ENCODE measurements around the gene AK5. TPM values are rescaled to one million over a fixed set of nuclear protein-coding genes. Genes with fewer than 3 reads are reported as not detected.

AK5 gene
- total and polyA plus RNA-seq, 2 experiments from 2014 or later, result 8.8 to 12.2 TPM

DNA sequence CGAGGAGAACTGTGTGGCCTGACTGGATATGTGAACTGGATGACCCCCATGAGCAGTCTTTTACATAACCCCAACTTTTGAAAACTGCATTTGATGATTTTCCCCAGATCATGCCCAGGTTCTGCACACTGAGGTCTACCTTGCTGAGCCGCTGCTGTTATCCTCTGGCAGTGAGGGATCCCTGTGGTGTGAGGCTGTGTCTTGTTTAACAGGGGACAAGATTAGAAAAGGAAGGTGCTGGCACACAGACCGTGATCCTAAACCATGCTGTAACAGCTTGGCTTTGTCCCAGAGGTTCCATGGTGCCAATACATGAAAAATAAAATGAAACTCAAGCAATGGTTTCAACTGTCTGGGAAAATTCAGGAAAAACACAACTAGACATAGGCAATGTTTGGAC, 266.5 kb downstream of the AK5 start:
- DNase-seq (ENCODE audit: low spot score), result no peak
- Histone ChIP-seq H4K20me1 (replicated peaks; ENCODE audit: insufficient read depth) (no peaks in the 10 kb centered on the region), H3K79me2 (replicated peaks; ENCODE audit: insufficient read depth) (no peaks in the 10 kb centered on the region), H3K27me3 (ENCODE audit: insufficient read depth) (no peaks in the 10 kb centered on the region), H3K4me1 (ENCODE audit: insufficient read depth) (no peaks in the 10 kb centered on the region), H2AFZ (no peak overlapping the region), H3K4me3 (no peak overlapping the region), H3K4me2 (no peak overlapping the region), H3K9me2 (ENCODE audit: insufficient read depth) (no peaks in the 10 kb centered on the region), H3K27ac (ENCODE audit: low read depth) (no peak overlapping the region), H3F3A (replicated peaks; ENCODE audit: low read depth) (no peaks in the 10 kb centered on the region), H3K36me3 (ENCODE audit: insufficient read depth) (no peaks in the 10 kb centered on the region)
- H3K36me3 Mint-ChIP-seq (ENCODE audit: low read depth), result no peaks in the 10 kb centered on the region
- no peak for TF ChIP-seq STAT1 (IDR thresholded peaks at IDR 0.05; ENCODE audit: unreplicated experiment)
- TF ChIP-seq JUNB (IDR thresholded peaks at IDR 0.05; ENCODE audit: unreplicated experiment), result no peak
- no peak for TF ChIP-seq EZH2 (IDR thresholded peaks at IDR 0.05; ENCODE audit: low read depth, unreplicated experiment)
- TF ChIP-seq, protein P1, sequence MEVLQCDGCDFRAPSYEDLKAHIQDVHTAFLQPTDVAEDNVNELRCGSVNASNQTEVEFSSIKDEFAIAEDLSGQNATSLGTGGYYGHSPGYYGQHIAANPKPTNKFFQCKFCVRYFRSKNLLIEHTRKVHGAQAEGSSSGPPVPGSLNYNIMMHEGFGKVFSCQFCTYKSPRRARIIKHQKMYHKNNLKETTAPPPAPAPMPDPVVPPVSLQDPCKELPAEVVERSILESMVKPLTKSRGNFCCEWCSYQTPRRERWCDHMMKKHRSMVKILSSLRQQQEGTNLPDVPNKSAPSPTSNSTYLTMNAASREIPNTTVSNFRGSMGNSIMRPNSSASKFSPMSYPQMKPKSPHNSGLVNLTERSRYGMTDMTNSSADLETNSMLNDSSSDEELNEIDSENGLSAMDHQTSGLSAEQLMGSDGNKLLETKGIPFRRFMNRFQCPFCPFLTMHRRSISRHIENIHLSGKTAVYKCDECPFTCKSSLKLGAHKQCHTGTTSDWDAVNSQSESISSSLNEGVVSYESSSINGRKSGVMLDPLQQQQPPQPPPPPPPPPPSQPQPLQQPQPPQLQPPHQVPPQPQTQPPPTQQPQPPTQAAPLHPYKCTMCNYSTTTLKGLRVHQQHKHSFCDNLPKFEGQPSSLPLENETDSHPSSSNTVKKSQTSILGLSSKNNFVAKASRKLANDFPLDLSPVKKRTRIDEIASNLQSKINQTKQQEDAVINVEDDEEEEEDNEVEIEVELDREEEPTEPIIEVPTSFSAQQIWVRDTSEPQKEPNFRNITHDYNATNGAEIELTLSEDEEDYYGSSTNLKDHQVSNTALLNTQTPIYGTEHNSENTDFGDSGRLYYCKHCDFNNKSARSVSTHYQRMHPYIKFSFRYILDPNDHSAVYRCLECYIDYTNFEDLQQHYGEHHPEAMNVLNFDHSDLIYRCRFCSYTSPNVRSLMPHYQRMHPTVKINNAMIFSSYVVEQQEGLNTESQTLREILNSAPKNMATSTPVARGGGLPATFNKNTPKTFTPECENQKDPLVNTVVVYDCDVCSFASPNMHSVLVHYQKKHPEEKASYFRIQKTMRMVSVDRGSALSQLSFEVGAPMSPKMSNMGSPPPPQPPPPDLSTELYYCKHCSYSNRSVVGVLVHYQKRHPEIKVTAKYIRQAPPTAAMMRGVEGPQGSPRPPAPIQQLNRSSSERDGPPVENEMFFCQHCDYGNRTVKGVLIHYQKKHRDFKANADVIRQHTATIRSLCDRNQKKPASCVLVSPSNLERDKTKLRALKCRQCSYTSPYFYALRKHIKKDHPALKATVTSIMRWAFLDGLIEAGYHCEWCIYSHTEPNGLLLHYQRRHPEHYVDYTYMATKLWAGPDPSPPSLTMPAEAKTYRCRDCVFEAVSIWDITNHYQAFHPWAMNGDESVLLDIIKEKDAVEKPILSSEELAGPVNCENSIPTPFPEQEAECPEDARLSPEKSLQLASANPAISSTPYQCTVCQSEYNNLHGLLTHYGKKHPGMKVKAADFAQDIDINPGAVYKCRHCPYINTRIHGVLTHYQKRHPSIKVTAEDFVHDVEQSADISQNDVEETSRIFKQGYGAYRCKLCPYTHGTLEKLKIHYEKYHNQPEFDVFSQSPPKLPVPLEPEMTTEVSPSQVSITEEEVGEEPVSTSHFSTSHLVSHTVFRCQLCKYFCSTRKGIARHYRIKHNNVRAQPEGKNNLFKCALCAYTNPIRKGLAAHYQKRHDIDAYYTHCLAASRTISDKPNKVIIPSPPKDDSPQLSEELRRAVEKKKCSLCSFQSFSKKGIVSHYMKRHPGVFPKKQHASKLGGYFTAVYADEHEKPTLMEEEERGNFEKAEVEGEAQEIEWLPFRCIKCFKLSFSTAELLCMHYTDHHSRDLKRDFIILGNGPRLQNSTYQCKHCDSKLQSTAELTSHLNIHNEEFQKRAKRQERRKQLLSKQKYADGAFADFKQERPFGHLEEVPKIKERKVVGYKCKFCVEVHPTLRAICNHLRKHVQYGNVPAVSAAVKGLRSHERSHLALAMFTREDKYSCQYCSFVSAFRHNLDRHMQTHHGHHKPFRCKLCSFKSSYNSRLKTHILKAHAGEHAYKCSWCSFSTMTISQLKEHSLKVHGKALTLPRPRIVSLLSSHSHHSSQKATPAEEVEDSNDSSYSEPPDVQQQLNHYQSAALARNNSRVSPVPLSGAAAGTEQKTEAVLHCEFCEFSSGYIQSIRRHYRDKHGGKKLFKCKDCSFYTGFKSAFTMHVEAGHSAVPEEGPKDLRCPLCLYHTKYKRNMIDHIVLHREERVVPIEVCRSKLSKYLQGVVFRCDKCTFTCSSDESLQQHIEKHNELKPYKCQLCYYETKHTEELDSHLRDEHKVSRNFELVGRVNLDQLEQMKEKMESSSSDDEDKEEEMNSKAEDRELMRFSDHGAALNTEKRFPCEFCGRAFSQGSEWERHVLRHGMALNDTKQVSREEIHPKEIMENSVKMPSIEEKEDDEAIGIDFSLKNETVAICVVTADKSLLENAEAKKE (CRISPR knock-in tag; IDR thresholded peaks at IDR 0.05), result no peak
- TF ChIP-seq, protein P2, sequence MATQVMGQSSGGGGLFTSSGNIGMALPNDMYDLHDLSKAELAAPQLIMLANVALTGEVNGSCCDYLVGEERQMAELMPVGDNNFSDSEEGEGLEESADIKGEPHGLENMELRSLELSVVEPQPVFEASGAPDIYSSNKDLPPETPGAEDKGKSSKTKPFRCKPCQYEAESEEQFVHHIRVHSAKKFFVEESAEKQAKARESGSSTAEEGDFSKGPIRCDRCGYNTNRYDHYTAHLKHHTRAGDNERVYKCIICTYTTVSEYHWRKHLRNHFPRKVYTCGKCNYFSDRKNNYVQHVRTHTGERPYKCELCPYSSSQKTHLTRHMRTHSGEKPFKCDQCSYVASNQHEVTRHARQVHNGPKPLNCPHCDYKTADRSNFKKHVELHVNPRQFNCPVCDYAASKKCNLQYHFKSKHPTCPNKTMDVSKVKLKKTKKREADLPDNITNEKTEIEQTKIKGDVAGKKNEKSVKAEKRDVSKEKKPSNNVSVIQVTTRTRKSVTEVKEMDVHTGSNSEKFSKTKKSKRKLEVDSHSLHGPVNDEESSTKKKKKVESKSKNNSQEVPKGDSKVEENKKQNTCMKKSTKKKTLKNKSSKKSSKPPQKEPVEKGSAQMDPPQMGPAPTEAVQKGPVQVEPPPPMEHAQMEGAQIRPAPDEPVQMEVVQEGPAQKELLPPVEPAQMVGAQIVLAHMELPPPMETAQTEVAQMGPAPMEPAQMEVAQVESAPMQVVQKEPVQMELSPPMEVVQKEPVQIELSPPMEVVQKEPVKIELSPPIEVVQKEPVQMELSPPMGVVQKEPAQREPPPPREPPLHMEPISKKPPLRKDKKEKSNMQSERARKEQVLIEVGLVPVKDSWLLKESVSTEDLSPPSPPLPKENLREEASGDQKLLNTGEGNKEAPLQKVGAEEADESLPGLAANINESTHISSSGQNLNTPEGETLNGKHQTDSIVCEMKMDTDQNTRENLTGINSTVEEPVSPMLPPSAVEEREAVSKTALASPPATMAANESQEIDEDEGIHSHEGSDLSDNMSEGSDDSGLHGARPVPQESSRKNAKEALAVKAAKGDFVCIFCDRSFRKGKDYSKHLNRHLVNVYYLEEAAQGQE (IDR thresholded peaks at IDR 0.05; ENCODE audit: unreplicated experiment), result no peak
- no peak for TF ChIP-seq ZNF331 (CRISPR knock-in tag; IDR thresholded peaks at IDR 0.05; ENCODE audit: low read depth)
- no peak for ATAC-seq
- H3K27me3 Mint-ChIP-seq (ENCODE audit: insufficient read depth, low read depth, poor library complexity), result peaks cover 3% of the 10 kb centered on the region
- H3K4me1 Mint-ChIP-seq, result peaks cover 5% of the 10 kb centered on the region; the same call in 1 of the 3 replicates
- no peak overlapping the region for H3K4me3 Mint-ChIP-seq
- H3K9me3 Mint-ChIP-seq, result no peaks in the 10 kb centered on the region
- no peak overlapping the region for H3K27ac Mint-ChIP-seq

Data from GM23338 (cell line).